Measurements from ENCODE around the gene BLOC1S6.
"Not testable (repeated sequence)": the region's sequence is repeated elsewhere in the genome, so short reads cannot be mapped to it uniquely, and the experiment has no call there.

BLOC1S6 gene

GRCh38 chr15:45641999-45642932 is 55.1 kb downstream of the BLOC1S6 start:
- no peak for DNase-seq

- no peak for DNase-seq
Observed at GRCh38 chr15:45644437-45644836, 57.3 kb downstream of the BLOC1S6 start.

- DNase-seq = no peak
Observed at GRCh38 chr15:45645026-45645980, 58.1 kb downstream of the BLOC1S6 start.

- no peak for DNase-seq
Observed at GRCh38 chr15:45646220-45646619, 59.0 kb downstream of the BLOC1S6 start.

DNA sequence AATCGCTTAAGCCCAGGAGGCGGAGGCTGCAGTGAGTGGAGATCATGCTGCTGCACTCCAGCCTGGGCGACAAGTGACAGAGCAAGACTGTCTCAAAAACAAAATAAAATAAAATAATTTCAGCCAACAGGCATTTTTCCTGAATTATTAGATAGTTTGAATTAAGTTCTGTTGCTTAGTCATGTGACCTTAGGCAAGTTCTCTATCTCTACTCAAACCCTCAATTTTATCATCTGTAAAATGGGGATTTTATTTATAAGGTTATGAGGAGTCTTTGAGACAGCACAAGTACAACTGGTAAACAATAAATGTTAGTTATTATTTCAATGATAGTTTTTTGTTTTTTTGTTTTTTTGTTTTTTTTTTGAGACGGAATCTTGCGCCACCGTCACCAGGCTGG is 60.6 kb downstream of the BLOC1S6 start:
- DNase-seq = no peak

- DNase-seq = no peak
Observed at GRCh38 chr15:45648521-45649200, 61.5 kb downstream of the BLOC1S6 start.

DNA sequence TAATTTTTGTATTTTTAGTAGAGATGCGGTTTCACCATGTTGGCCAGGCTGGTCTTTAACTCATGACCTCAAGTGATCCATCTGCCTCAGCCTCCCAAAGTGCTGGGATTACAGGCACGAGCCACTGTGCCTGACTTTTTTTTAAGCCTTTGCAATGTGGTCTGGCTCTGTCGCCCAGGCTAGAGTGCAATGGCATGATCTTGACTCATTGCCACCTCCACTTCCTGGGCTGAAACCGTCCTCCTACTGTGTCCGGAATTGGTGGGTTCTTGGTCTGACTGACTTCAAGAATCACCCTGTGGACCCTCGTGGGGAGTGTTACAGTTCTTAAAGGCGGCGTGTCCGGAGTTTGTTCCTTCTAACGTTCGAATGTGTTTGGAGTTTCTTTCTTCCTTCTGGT is 62.8 kb downstream of the BLOC1S6 start:
- DNase-seq = not testable (repeated sequence)

DNA sequence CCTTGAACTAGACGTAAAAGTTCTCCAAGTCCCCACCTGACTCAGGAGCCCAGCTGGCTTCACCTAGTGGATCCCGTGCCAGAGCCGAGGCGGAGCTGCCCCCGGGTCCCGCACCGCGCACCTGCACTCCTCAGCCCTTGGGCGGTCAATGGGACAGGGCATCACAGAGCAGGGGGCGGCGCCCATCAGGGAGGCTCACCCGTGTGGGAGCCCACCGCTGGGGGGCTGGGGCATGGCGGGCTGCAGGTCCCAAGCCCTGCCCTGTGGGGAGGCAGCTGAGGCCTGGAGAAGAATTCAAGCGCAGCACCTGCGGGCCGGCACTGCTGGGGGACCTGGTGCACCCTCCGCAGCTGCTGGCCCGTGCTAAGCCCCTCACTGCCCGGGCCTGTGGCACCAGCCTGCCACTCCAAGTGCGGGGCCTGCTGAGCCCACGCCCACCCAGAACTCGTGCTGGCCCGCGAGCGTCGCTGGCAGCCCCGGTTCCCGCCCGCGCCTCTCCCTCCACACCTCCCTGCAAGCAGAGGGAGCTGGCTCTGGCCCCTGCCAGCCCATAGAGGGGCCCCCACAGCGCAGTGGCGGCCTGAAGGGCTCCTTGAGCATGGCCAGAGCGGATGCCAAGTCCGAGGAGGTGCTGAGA is 63.8 kb downstream of the BLOC1S6 start:
- DNase-seq = no peak

- DNase-seq = no peak
Observed at GRCh38 chr15:45653702-45654424, 66.7 kb downstream of the BLOC1S6 start.

DNA sequence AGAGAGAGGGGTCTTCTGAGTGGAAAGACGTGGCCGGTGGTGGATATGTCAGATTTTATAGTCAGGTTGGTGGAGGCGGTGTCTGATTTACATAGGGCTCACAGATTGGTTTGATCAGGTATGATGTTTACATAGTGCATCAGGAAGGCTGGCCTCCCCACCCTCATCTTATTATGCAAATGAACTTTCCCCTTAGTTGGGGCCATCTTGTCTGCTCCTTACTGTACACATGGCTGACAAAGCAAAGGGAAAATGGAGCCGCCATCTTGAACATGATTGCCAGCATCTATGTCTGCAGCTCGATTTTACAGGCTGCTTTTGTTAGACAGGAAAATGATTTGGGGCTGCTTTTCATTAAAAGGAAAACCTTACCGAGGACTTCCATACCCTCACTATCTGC is 67.6 kb downstream of the BLOC1S6 start:
- no peak for DNase-seq

DNA sequence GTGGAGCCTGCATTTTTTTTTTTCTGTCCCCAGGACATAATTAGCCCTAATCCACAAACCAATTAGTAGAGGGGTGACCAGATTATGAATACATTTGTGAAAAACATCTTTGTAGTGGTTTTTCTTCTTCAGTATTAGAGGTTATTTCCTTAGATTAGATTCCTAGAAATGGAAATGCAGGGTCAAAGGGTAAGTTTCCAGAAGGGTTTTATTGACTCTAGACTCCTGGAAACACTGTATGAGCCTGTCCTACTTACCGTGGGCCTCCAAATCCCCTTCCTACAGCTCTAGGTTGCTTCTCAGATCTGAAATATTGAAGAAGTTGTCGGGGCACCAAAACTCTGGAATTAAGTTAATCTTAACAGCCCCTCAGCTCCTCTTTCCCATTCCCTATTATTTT is 70.1 kb downstream of the BLOC1S6 start:
- DNase-seq = no peak

- no peak for DNase-seq
Observed at GRCh38 chr15:45657764-45658545, 70.8 kb downstream of the BLOC1S6 start.
